OCI-LY1 (cell line): Measurements from ENCODE around the gene CFAP298.

Source experiments
- CTCF ChIP-seq: fragments of 200-600 bp; sonication (generic), shearing (Covaris generic); IDR thresholded peaks from 2 replicates; pipeline ENCODE4 v1.5.1; 2017; ENCODE audit warnings: mild to moderate bottlenecking, antibody characterized with exemption, low read length, moderate library complexity, mixed read lengths
- EZH2 ChIP-seq: fragments of 200-600 bp; sonication (generic), shearing (Covaris generic); IDR thresholded peaks from 2 replicates; pipeline ENCODE4 v1.8.0; 2017; ENCODE audit warnings: borderline replicate concordance, mixed run types, mild to moderate bottlenecking, antibody characterized with exemption, low read length, moderate library complexity, mixed read lengths

DNA sequence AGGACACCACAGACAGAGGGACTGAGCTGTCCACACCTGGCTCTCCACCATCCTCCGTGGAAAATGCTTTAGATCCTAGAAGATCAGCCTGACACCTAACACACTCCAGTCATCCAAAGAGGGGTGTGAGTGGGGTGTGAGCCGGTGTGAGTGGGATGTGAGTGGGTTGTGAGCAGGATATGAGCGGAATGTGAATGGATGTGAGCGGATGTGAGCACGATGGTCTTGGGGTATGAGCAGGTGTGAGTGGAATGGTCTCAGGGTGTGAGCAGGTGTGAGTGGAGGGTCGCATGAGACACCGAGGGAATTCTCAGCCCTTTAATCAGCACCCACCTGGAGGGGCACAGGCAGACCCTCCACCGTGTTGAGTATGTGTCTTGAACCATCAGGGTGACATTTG lies 27.7 kb downstream of the CFAP298 start:
- no peak for TF ChIP-seq EZH2
- no peak for TF ChIP-seq CTCF
